Measurements from ENCODE around the gene TENT5A.

Gene TENT5A

DNA sequence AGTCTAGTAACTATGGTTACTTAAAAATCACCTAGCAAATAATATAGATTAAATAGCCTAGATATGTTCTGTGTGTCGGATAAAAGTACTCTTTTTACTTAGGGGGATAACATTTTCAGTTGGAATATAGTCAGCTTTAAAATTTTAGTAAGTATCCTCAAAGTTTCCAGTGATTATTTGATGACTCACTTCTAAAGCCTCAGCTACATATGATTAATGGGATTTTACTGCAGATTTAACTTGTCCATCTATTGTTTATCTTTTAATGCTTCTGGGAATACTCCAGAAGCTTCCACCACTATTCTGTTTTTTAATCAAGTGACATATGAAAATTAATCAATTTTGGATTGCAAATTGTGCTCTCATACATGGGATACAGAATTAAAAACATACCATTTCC is 8.7 kb upstream of the TENT5A start:
- Histone ChIP-seq H3K4me3 (ENCODE audit: low read length) (no peak overlapping the region), H3K36me3 (ENCODE audit: control insufficient read depth, insufficient read depth, low read length, severe bottlenecking) (no peaks in the 10 kb centered on the region), H3K27me3 (replicated peaks; ENCODE audit: control insufficient read depth, insufficient read depth, low read length) (no peaks in the 10 kb centered on the region), H3K9ac (ENCODE audit: low read length) (no peak overlapping the region), H3K9me3 (ENCODE audit: control insufficient read depth, low read length) (no peaks in the 10 kb centered on the region), H3K4me1 (ENCODE audit: control insufficient read depth, insufficient read depth, low read length) (peaks cover 35% of the 10 kb centered on the region)
- peak; percentile 58 for DNase-seq (ENCODE audit: low read depth)

DNA sequence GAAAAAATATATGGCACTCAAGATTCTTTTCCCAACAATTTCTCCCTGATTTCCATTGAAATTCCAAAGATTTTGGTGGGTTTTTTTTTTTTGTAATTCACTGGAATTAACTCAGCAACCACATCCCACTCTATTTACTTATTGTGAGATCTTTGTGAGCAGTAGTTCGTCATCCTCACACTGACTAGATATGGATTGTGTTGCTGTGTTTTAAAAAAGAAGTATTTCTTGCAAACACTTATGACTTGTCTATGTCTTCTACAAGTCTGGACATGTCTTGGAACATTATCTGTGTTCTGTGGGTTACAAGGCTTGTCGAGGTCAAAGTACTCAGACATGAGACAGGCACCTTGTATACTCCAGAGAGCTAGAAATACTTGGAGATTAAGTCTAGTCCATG is 7.3 kb upstream of the TENT5A start:
- Histone ChIP-seq H3K36me3 (ENCODE audit: control insufficient read depth, insufficient read depth, low read length, severe bottlenecking) (no peaks in the 10 kb centered on the region), H3K9me3 (ENCODE audit: control insufficient read depth, low read length) (no peaks in the 10 kb centered on the region)
- no peak for DNase-seq (ENCODE audit: low read depth)

DNA sequence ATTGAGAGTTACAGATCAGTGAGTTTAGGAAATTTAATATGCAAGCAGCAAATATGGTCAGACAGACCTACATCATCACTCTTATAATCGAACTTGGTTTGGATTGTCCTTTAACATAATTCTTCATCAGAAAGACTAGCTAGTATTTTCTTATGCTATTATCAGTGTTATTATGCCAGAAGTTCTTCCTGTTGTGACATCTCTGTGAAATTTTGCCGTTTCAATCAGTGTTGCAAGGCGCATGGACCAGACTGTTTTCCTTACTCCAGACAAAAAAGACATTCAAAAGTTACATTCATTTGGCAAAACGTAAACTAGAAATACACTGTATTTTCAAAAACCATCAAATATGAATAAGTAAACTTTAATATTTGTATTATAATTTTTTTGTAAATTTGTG is 5.7 kb upstream of the TENT5A start:
- Histone ChIP-seq H3K9ac (ENCODE audit: low read length) (no peak overlapping the region), H3K4me3 (ENCODE audit: low read length) (no peak overlapping the region), H3K4me1 (ENCODE audit: control insufficient read depth, insufficient read depth, low read length) (peaks cover 34% of the 10 kb centered on the region), H3K9me3 (ENCODE audit: control insufficient read depth, low read length) (no peaks in the 10 kb centered on the region), H3K36me3 (ENCODE audit: control insufficient read depth, insufficient read depth, low read length, severe bottlenecking) (no peaks in the 10 kb centered on the region), H3K27me3 (replicated peaks; ENCODE audit: control insufficient read depth, insufficient read depth, low read length) (no peaks in the 10 kb centered on the region)
- no peak for DNase-seq (ENCODE audit: low read depth)

More for the DNA sequence above, 7.3 kb upstream of the TENT5A start:
- H3K4me1 ChIP-seq (ENCODE audit: control insufficient read depth, insufficient read depth, low read length): peaks cover 30% of the 10 kb centered on the region
- no peak overlapping the region for H3K4me3 ChIP-seq (ENCODE audit: low read length)
- H3K9ac ChIP-seq (ENCODE audit: low read length): no peak overlapping the region
- H3K27me3 ChIP-seq (replicated peaks; ENCODE audit: control insufficient read depth, insufficient read depth, low read length): no peaks in the 10 kb centered on the region

DNA sequence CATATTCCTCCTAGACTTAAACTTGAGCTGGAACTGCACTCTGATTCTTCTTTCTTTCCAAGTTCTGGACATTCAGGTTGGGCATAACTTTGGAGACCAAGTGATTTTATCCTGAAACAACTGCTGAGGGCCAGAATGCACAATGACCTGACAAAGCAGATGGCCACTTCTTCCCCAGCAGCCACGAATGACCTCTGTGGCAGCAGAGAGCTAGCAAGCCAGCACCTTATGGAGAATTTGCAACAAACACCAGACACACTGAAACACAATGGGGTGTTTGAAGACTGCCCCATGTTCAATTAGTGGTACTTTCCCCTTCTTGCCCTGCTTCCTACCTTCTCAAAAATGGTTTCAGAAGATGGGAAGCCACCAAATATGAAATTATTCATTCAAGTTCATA is 4.2 kb upstream of the TENT5A start:
- H3K27me3 ChIP-seq (replicated peaks; ENCODE audit: control insufficient read depth, insufficient read depth, low read length): no peaks in the 10 kb centered on the region
- H3K9me3 ChIP-seq (ENCODE audit: control insufficient read depth, low read length): no peaks in the 10 kb centered on the region
- no peak overlapping the region for H3K4me3 ChIP-seq (ENCODE audit: low read length)
- peaks cover 24% of the 10 kb centered on the region for H3K4me1 ChIP-seq (ENCODE audit: control insufficient read depth, insufficient read depth, low read length)
- no peaks in the 10 kb centered on the region for H3K36me3 ChIP-seq (ENCODE audit: control insufficient read depth, insufficient read depth, low read length, severe bottlenecking)
- DNase-seq (ENCODE audit: low read depth): no peak
- H3K9ac ChIP-seq (ENCODE audit: low read length): no peak overlapping the region

DNA sequence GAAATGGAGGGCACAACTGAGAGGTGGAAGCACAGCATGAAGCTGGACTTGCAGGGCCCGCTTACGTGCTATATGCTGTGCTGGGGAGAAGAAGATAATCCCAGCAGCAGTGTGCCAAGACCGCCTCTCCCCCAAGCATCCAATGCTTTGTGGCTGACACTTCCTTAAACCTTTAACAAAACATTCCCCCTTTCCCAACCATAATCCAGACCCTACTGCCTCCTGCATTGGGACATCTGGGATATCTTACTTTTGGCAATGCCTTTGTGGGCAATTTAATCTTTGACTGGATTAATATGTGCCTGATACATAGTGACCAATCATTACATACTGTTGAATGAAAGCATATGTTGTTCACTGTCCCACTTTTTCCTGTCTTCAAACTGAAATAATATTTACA is 3.1 kb upstream of the TENT5A start:
- H3K9ac ChIP-seq (ENCODE audit: low read length): no peak overlapping the region
- no peak overlapping the region for H3K4me3 ChIP-seq (ENCODE audit: low read length)
- no peaks in the 10 kb centered on the region for H3K36me3 ChIP-seq (ENCODE audit: control insufficient read depth, insufficient read depth, low read length, severe bottlenecking)
- DNase-seq (ENCODE audit: low read depth): no peak
- no peaks in the 10 kb centered on the region for H3K27me3 ChIP-seq (replicated peaks; ENCODE audit: control insufficient read depth, insufficient read depth, low read length)
- no peaks in the 10 kb centered on the region for H3K9me3 ChIP-seq (ENCODE audit: control insufficient read depth, low read length)
- peaks cover 13% of the 10 kb centered on the region for H3K4me1 ChIP-seq (ENCODE audit: control insufficient read depth, insufficient read depth, low read length)

DNA sequence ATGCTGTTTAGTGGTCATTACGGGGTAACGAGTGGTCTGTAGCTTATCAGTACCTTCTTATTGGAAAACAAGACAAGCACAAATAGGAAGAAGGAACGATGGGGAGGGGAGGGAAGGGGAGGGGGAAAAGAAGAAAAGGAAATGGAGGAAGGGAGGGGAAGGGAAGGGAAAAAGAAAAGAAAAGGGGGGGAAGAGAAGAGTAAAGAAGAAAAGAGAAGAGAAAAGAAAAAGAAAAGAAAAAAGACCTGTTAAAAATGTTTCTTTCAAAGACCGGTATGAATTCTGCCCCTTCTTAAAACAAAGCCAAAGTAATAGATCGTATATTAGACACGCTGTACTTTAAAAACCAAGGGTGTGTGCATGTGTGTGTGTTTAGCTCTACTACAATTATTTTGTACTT is 2.4 kb upstream of the TENT5A start:
- Histone ChIP-seq H3K36me3 (ENCODE audit: control insufficient read depth, insufficient read depth, low read length, severe bottlenecking) (no peaks in the 10 kb centered on the region), H3K4me3 (ENCODE audit: low read length) (no peak overlapping the region), H3K9me3 (ENCODE audit: control insufficient read depth, low read length) (no peaks in the 10 kb centered on the region), H3K27me3 (replicated peaks; ENCODE audit: control insufficient read depth, insufficient read depth, low read length) (no peaks in the 10 kb centered on the region), H3K9ac (ENCODE audit: low read length) (no peak overlapping the region), H3K4me1 (ENCODE audit: control insufficient read depth, insufficient read depth, low read length) (peaks cover 14% of the 10 kb centered on the region)
- DNase-seq (ENCODE audit: low read depth): no peak

DNA sequence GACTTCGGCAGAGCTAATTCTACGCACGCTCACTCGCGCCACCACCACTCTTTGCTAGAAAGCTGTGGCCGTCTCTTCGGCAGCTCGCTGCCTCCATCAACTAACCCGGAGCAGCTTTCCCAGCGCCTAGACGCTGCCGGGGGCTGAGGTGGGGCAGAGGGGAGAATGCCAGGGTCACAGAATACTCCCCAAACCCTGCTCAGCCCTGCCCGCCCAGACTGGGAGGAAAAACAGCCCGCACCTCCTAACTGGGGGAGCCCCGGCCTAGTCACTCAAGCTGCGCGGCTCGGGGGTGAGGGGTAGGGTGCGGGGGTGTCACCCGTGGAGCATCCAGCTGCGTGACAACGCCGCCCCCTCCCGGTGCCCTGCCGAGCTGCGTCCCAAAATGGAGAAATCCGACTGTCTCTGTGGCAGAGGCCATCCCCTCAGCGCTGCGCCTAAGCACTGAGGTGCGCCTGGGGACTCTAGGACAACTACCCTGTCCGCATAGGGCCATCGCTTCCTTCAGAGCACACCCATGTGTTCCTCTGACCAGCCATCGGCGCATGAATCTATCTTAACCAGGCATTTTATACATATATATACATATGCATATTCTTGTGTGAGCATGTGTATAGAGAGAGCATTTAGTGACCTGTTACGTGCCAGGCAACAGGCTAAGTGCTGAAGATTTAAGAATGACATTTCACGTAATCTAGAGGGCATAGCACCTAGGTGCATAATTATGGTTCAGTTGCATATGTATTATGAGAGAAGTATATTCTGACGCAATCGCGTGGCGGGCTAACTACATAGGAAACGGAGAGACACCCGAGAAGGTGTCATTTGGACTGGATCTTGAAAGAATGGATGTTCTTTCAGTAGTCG is 1.5 kb upstream of the TENT5A start:
- peak; percentile 83 for DNase-seq (ENCODE audit: low read depth)
- H3K9ac ChIP-seq (ENCODE audit: low read length): peak overlapping the region; percentile 87
- no peaks in the 10 kb centered on the region for H3K9me3 ChIP-seq (ENCODE audit: control insufficient read depth, low read length)
- peaks cover 3% of the 10 kb centered on the region for H3K36me3 ChIP-seq (ENCODE audit: control insufficient read depth, insufficient read depth, low read length, severe bottlenecking)
- H3K4me1 ChIP-seq (ENCODE audit: control insufficient read depth, insufficient read depth, low read length): peaks cover 18% of the 10 kb centered on the region
- no peaks in the 10 kb centered on the region for H3K27me3 ChIP-seq (replicated peaks; ENCODE audit: control insufficient read depth, insufficient read depth, low read length)
- H3K4me3 ChIP-seq (ENCODE audit: low read length): peak overlapping the region; percentile 95

DNA sequence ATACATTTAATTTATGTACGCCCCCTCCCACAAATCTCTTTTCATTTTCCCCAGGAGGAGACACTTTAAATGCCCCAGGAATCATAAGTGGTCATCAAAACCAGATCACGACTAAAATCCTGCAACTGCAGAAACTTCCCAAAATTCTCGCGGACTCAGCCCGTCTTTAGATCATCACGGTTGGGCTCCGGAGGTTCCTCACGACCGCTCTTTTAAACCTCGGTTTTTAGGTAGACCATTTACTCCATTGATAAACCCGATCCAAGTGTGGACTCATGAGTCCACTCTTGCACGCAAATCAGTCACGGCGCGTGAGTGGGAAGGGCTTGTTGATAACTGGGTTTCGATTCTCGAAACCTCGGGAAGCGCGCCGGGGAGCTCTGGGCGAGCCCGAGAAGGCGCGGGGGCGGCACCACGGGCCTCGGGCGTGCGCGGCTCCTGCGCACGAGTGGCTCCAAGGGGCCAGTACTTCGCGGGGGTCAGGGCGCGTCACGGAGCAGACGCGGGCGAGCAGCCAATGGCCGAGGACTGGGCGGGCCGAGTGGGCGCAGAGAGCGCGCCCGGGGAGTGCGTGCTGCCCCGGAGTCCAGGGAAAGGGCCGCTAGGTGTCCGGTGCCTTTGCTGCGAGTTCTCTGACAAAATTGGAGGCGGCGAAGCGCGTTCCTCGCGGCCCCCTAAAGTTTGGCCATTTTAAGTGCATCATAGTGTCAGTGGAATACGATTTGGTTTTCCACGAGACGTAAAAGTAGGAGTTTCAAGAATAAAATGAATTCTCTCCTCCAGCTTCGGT is 635 bp upstream of the TENT5A start:
- Histone ChIP-seq H3K4me1 (ENCODE audit: control insufficient read depth, insufficient read depth, low read length) (peaks cover 26% of the 10 kb centered on the region), H3K9ac (ENCODE audit: low read length) (peak overlapping the region; percentile 87), H3K9me3 (ENCODE audit: control insufficient read depth, low read length) (no peaks in the 10 kb centered on the region), H3K4me3 (ENCODE audit: low read length) (peak overlapping the region; percentile 95), H3K27me3 (replicated peaks; ENCODE audit: control insufficient read depth, insufficient read depth, low read length) (no peaks in the 10 kb centered on the region), H3K36me3 (ENCODE audit: control insufficient read depth, insufficient read depth, low read length, severe bottlenecking) (peaks cover 3% of the 10 kb centered on the region)
- DNase-seq (ENCODE audit: low read depth): peak; percentile 97

DNA sequence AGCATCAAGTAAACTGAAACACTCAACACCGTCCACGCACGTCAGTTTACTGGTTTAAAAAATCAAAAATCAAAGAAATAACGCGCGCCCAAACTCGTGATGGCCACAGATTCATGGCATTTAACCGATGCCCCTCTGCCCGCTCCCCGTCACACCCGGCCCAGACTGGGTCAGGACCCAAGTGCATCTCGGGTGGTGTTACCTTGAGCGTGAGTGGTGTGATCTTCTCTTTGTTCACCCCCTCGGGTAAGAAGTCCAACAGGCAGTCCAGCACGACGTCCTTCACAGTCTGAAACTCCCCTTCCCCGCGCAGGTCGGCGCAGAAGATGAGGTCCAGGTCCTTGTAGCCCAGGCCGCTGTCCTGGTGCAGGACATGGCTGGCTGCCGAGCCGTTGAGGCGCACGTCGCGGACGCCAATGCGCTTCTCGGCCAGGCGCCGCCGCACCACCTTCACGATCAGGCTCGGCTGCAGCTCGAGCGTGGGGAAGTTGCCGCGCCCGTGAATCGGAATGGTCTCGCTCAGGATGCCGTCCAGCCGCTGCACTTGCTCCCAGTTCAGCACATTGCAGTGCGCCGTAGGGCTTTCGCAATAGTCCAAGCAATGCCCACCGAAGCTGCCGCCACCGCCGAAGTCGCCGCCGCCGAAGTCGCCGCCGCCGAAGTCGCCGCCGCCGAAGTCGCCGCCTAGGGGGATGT is 945 bp downstream of the TENT5A start:
- H3K9ac ChIP-seq (ENCODE audit: low read length): peak overlapping the region; percentile 87
- peaks cover 37% of the 10 kb centered on the region for H3K4me1 ChIP-seq (ENCODE audit: control insufficient read depth, insufficient read depth, low read length)
- H3K27me3 ChIP-seq (replicated peaks; ENCODE audit: control insufficient read depth, insufficient read depth, low read length): no peaks in the 10 kb centered on the region
- peak; percentile 74 for DNase-seq (ENCODE audit: low read depth)
- H3K4me3 ChIP-seq (ENCODE audit: low read length): peak overlapping the region; percentile 95
- no peaks in the 10 kb centered on the region for H3K9me3 ChIP-seq (ENCODE audit: control insufficient read depth, low read length)
- H3K36me3 ChIP-seq (ENCODE audit: control insufficient read depth, insufficient read depth, low read length, severe bottlenecking): peaks cover 10% of the 10 kb centered on the region

DNA sequence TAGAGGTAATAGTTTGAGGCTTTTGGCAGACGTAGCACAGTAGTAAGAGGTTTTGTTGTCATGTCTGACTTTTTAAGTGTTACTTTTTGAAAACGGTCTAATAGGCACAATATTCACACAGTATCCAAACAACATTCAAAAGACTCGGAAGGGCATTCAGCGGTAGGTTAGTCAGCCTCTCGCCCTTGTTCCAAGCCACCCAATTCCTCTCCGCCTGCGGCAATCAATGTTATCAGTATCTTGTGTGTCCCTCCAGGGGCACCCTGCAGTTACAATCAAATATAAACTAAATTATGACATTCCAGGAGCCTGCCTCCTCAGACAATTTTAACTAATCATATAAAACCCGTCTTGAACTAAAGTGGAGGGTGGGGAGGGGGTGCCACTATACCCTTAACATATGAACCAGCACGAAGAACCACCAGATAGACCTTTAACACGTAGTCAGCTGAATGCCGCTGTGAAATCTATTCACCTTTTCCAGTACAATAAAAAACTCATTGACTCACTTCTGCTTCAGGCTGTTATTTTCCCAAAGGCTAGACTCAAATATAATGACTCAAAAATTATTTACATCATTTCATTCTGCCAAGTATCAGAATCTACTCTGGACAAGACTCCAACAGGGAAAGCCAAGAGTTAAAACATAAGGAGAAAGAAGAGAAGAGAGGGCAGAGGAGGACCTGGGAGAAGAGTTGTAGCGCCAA is 1.6 kb downstream of the TENT5A start:
- Histone ChIP-seq H3K9me3 (ENCODE audit: control insufficient read depth, low read length) (no peaks in the 10 kb centered on the region), H3K4me3 (ENCODE audit: low read length) (peak overlapping the region; percentile 95)

More for the DNA sequence above, 1.6 kb downstream of the TENT5A start:
- DNase-seq (ENCODE audit: low read depth): peak; percentile 36
- peaks cover 17% of the 10 kb centered on the region for H3K36me3 ChIP-seq (ENCODE audit: control insufficient read depth, insufficient read depth, low read length, severe bottlenecking)
- no peaks in the 10 kb centered on the region for H3K27me3 ChIP-seq (replicated peaks; ENCODE audit: control insufficient read depth, insufficient read depth, low read length)
- peaks cover 37% of the 10 kb centered on the region for H3K4me1 ChIP-seq (ENCODE audit: control insufficient read depth, insufficient read depth, low read length)
- H3K9ac ChIP-seq (ENCODE audit: low read length): peak overlapping the region; percentile 87

Measured in adipocyte (in vitro differentiated cells).